HG02943 (cell line): ENCODE measurements around the gene CRAMP1.

Source experiments
- ATAC-seq: cut with Tn5 transposase; IDR thresholded peaks from one replicate; pipeline ENCODE4 v1.9.1; 2021; ENCODE audit warnings: mild to moderate bottlenecking, low read depth, moderate library complexity; ENCODE audit not compliant: unreplicated experiment

CRAMP1 gene

DNA sequence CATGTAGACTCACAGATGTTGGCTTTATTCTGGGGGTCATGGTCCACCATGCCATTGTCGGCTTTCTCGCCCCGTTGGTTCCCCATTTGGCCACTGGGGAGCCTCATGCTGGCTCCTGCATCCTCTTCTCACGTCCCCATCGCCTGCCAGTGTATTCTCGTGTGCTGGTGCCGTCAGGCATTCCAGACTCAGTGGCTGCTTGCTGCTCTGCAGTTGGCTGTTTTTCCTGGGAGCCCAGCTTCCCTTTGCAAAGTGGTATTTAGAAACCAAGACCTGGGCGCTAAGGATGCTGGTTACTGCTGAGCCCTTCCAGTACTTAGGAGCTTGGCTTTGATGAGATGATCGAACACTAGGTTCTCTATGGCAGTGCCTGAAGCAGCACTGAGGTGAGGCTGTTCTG is 19.1 kb downstream of the CRAMP1 start:
- ATAC-seq, result no peak

DNA sequence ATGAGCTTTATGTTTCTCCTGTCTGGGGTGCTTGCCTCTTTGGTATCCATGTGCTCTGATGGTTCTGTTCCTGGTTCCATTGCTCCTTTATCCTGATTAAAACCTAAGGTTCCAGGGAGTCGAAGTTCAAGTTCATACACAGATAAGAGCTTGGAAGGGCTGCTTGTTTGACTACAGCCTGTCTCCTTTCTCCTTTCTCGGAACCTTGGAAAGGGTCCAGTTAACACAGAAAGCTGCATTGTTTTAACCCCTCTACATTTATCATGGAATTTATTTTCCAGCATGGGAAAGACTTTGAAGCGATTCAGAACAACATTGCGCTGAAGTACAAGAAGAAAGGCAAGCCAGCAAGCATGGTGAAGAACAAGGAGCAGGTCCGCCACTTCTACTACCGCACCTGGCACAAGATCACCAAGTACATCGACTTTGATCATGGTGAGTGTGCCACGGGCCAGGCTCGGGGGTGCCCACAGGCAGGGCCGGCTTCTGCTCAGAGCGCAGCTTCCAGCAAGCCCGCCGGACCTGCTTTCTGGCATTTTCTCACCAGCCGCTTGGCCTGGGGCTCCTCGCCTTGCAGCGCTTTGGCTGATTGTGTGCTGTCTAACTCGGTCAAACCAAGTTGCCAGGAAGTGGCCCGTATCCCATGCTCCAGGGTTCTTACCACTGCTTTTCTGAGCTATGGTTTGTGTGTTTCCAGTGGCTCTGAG is 19.9 kb downstream of the CRAMP1 start:
- ATAC-seq, result no peak

DNA sequence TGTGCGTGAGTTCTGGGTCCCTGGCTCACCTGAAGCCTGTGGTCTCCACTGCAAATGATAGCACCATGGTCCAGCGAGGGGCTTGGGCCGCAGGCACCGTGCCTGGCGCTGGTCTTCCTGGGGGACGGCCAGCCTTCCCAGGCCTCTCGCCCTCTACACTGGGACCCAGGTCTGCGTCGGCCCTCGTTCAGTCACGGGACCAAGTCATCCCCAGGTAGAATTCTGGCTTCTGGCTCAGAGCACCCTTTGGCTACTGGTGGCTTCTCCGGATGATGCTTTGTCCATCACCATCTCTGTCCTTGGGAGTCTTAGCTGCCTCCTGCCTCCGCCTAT is 20.4 kb downstream of the CRAMP1 start:
- no peak for ATAC-seq

DNA sequence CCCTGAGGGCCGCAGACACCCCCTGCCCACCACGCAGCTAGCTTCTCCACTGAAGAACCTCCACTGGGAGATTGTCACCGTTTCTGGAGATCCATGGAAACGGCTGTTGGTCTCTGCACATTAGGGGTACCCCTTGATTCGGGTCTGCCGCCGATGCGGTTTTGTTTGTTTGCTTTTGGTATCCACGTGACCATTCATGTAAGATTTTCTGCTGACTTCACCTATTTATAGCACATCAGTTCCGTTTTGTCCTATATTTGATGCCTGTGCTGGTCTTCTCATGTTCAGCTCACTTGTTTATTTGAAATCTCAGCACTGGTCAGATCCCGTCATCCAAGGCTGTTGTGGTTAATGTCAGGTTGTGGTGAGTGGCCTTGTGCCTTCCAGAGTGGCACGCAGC is 21.1 kb downstream of the CRAMP1 start:
- ATAC-seq, result no peak

DNA sequence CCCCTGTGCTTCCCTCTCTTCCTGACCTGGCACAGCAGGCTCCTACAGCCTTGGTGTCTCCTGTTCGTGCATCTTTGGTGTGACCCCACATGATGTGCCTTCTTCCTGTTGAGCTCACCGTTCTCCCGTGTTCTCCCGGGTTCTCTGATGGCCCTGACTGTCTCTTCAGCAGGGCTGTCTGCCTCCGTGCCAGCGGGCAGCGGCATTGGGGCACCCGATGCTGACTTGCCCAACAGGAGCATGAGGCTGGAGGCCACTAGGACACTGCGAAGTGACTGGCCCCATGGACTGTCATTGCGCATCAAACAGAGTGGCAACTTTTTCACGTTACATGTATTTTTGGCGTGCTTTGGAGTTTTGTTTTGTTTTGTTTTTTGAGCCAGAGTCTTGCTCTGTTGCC is 22.4 kb downstream of the CRAMP1 start:
- ATAC-seq, result no peak

DNA sequence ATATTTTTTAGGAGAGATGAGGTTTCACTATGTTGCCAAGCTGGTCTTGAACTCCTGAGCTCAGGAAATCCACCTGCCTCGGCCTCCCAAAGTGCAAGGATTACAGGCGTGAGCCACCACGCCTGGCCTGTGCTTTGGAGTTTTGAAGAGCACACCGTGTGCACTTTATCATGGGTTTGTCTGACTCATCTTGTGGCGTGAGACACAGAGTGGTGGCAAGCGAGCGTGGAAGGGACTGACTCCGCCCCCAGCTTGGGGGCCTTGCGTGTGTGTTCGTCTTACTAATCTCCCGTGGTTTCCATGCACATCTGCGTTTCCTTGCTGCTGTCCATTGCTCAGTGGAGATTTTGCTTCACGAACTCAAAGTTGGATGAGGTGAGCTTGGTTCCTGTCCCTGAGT is 22.9 kb downstream of the CRAMP1 start:
- no peak for ATAC-seq

DNA sequence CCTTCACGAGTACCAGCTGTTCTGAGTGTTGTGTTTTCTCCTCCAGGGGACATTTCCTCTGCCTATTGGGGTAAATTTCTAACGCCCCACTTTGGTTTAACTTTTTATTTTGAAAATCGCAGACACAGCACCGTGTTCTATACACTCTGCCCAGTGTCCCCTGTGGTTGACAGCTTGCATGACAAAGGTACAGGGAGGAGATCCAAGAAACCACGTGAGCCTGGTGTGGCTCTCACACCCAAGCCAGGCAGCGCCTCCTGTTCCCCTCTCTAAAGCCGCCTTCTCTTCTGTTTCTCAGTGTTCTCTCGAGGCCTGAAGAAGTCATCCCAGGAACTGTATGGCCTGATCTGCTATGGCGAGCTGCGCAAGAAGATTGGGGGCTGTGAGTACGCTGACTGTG is 25.4 kb downstream of the CRAMP1 start:
- ATAC-seq, result no peak

DNA sequence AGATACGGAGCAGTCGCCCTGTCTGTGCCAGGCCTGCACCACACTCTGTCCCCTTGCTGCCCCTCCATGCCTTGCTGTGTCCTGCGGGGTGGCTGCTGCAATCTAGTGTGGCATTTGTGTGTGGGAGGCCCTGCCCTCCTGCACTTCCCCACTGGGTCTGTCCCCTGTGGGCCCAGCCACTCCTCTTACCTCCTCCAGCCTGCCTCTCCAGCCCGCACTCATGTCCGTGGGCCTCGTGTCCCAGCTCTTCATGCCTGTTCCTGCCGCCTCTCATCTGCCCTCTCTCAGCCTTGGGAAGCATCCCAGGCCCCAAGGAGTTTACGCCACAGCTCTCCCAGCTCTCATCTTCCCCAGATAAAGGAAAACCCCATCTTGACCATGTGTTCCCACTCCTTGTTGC is 26.6 kb downstream of the CRAMP1 start:
- ATAC-seq, result no peak

DNA sequence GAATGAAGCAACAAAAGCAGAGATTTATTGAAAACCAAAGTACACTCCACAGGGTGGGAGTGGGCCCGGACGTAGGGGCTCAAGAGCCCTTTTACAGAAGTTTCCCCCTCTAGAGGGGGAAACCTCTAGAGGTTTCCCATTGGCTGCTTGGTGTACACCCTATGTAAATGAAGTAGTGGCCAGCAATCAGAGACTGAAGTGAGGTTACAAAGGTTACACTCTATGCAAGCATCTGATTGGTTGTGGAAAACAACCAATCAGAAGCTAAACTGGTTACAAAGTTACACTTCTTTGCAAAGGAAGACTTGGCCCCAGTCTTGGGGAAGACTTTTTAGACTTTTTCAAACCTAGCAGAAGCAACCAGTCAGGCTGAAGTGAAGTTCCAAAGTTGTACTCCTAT is 27.1 kb downstream of the CRAMP1 start:
- ATAC-seq, result no peak

DNA sequence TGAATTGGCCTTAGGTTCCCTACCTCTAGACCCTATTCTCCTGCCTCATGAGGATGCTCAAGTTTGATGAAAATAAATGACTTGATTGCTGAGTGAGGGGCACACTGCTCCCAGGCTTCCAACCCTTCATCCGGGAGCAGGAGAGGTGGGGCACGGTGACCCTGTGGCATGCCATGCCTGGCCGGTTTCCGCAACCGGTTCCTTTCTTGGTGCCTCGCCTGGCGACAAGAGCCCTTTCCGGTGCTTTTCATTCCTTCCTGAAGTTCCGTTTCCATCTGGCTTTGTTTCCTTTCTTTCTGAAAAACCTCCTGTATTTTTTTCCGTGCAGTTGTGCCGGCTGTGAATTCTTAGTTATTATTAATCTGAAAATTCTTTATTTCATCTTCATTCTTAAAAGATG is 27.7 kb downstream of the CRAMP1 start:
- ATAC-seq, result no peak

DNA sequence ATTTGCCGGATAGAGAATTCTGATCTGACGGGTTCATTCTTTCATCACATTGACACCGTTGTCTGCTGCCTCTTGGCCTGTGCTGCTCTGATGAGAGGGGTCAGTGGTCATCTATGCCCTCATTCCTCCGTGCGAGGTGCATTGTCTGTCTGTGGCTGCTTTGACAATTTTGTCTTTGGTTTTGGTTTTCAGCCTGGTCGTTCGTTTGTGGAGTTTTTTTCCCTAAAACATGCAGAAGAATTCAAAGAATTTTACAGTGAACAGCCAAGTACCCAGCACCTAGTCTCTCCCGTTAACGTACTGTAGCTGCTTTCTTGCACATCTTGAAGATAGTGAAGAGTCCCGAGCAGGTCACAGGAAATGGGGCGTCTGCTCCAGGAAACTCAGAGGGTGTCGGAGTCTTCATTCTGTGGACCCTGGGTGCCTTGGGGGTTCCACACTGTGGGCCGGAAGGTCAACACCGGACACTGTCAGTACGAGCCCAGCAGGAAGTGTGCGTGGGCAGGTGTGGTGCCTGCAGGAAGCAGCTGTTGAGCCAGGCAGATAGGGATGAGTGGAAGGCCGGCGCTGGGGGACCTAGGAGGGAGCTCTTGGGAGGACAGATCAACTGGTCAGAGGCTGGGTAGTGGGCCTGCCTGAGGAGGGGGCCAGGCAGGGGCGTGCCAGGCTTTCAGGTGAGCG is 28.2 kb downstream of the CRAMP1 start:
- ATAC-seq, result no peak

DNA sequence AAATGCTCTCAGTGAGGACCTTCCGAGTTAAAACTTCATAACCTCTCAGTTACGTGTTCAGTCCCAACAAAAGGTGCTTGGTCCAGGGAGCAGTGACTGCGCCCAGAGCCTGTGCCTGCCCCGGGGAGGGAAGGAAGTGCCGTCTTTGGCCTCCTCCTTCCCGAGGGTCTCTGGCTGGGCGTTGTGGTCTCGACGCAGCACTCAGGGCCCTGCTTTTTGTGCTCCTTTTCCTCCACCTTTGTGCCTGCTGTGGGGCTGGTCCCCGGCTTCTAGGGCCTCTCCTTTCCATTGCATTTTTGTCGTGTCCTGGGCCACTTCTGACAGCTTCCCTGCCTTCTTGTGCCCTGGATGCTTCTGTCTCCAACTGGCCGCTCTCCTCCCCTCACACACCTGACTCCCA is 29.1 kb downstream of the CRAMP1 start:
- no peak for ATAC-seq

DNA sequence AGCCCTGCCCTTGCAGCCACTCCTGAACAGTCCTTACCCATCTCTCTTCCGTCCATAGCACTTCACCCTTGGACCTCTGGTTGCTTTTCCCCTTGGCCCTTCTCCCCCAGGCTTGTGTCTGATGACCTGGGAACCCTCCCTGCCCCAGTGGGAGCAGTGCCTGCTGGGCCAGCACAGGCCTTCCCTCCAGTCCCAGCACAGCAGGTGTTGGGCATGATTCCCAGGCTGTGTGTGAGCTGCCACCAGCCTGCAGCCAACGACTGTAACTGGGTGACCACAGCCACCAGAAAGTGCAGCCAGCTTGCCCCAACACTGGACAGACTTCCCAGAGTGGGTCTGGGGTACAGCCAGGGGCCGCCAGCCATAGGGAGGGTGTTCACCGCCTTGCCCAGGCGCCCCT is 30.0 kb downstream of the CRAMP1 start:
- no peak for ATAC-seq

DNA sequence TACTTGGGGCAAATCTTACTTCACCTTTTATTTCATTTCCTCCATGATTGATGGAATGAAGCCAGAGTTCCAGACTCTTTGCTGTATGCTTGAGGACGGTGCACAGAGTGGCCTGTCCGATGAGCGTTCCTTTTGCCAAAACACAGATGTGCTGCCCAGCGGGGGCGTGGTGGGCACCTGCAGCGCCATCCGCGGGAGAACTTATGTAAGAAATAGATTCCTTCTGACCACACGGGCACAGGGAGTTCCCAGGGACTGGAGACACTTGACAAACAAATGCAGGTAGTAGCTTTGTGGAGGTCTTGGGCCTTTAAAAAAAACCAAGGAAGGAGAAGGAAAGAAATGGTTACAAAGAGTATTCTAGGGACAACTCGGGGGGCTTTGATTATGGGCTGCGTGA is 30.6 kb downstream of the CRAMP1 start:
- no peak for ATAC-seq

DNA sequence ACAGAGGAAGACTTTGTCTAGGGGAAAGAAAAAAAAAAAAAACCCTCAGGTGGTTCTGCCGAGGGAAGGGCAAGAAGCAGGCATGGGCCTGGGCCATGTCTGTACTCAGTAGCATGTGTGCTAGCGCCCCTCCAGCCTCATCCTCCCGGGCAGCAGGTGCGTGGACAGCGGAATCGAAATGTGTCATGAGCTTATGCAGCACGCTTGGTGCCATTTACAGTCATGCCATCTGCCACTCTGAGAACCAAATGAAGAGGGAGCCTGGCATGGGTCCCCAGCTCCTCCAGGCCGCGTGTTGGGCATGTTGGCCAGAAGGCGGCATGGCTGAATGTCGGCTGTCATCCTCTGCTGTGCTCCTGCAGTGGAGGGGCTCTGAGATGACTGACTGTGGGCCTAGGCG is 31.4 kb downstream of the CRAMP1 start:
- no peak for ATAC-seq

DNA sequence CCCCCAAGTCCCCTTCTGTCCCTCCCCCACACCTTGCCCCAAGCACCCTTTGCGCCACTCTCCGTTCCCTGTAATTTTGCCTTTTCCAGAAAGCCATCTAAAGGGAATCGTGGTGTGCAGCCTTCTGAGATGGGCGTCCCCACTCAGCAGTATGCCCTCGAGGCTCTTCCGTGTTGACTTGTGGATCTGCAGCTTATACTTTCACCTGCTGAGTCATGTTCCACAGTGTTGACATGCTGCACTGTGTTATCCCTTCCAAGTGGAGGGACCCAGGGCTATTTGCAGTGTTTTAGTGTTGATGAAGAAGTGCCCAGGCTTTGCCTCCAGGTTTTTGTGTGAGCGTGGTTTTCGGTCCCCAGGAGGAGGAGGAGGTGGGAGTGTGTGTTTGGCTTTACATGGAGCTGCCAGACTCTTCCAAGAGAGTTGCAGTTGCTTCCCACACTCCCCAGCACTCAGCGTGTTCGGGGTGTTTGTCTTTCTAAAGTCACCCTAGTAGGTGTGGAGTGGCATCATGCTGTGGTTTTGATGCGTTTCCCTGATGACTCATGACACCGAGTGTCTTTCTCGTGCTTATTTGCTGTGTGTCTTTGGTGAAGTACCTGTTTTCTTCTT is 33.9 kb downstream of the CRAMP1 start:
- ATAC-seq, result no peak

DNA sequence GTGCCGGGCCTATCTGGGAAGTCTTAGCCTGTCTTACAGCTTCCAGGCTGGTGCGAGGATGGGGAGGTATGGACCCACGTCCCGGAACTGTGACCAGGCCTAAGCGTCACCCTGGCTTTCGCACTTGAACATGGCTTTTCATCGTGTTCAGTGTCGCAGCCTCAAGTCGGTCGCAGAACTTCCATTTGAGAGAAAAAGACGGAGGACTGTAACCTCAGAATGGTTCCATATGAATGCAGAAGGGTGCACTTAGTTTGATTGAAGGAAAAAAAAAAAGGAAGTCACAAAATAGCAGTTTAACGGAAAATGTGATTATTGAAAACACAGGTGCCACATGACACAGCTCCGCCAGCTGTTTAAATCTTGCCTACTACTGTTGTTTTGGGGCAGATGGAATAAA is 35.7 kb downstream of the CRAMP1 start:
- no peak for ATAC-seq

DNA sequence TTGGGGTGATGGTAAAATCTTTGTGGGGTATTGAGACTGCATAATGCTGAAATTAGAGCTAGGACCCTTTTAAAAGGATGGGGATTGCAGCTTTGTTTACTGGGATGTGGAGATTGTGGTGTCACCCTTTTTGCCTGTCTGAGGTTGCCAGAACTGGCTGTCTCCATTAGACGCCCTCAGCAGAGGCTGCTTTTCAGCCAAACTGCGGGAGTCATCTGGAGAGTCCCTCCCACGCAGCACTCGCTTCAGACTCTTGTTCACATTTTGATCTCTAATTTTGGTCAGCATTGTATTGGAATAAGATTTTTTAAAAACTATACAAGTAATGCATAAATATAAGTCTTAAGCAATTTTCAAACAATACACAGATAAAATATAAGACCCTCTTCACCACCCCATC is 38.0 kb downstream of the CRAMP1 start:
- ATAC-seq, result no peak

DNA sequence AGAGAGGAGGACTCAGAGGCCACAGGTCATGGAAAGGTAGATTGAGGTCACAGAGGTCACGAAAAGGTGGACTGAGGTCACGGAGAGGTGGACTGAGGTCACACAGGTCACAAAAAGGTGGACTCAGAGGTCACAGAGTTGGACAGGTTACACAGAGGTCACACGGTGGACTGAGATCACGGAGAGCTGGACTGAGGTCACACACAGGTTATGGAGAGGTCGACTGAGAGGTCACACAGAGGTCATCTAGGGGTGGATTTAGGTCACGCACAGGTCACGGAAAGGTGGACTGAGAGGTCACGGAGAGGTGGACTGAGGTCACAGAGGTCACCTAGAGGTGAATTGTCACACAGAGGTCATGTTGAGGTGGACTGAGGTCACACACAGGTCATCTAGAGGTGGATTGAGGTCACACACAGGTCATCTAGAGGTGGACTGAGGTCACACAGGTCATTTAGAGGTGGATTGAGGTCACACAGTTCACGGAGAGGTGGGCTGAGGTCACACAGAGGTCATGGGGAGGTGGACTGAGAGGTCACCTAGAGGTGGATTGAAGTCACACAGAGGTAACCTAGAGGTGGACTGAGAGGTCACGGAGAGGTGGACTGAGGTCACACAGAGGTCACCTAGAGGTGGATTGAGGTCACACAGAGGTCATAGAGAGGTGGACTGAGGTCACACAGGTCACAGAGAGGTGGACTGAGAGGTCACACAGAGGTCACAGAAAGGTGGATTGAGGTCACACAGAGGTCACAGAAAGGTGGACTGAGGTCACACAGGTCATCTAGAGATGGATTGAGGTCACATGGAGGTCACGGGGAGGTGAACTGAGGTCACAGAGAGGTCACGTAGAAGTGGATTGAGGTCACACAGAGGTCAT is 39.2 kb downstream of the CRAMP1 start:
- no peak for ATAC-seq

DNA sequence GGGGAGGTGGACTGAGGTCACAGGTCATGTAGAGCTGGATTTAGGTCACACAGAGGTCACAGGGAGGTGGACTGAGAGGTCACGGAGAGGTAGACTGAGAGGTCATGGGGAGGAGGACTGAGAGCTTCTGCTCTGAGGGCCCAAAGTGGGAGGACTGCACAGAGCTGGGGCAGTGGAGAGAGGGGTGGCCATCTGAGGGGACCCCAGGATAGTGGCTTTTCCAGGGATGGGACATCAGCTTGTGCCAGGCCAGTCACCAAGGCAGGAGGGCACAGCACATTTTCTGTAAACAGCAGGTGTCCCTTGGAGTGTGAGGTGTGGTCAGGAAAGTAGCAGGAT is 39.8 kb downstream of the CRAMP1 start:
- ATAC-seq, result no peak

DNA sequence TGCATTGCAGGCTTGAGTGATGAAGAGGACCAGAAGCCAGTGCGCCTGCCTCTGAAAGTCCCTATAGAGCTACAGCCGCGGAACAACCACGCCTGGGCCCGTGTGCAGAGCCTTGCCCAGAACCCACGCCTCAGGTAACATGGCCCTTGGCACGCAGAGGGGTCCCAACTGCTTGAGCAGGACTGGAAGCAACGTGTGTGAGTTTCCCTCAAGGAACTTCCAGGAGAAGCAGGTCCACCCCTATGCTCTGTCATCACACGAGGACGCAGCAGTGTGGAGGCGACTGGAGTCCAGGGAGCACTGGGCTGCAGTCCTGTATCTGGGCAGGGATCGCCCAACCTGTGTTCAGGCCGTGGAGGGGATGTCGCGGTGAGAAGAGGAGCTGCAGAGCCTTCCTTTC is 40.9 kb downstream of the CRAMP1 start:
- ATAC-seq, result no peak
